ENCODE measurements around the gene SASH1.

- TF ChIP-seq SP1 (IDR thresholded peaks at IDR 0.05) (no peak), PKNOX1 (IDR thresholded peaks at IDR 0.05) (no peak), NFRKB (IDR thresholded peaks at IDR 0.05) (no peak), ZNF384 (IDR thresholded peaks at IDR 0.05) (no peak), FOXK2 (IDR thresholded peaks at IDR 0.05) (no peak), ELF4 (IDR thresholded peaks at IDR 0.05) (no peak), L3MBTL2 (conservative IDR thresholded peaks at IDR 0.05) (no peak), TARDBP (IDR thresholded peaks at IDR 0.05) (no peak)
Measured at GRCh38 chr6:148395583-148396101, 53.0 kb downstream of the SASH1 start.
